ENCODE measurements around the gene NAALADL1. TPM values are rescaled to one million over a fixed set of nuclear protein-coding genes. Genes with fewer than 3 reads are reported as not detected.
A peak's percentile ranks its signal among the peaks of the same experiment; 100 is the strongest.

Gene NAALADL1
- total and polyA plus RNA-seq, 2 of the 4 experiments (the other 2 are of a cell fraction), result 3.8 to 5.8 TPM

GRCh38 chr11:65016705-65017104 lies 41.6 kb downstream of the NAALADL1 start:
- Histone ChIP-seq H3K4me2 (ENCODE audit: low read depth, low read length) (no peak overlapping the region), H3K9ac (ENCODE audit: low read depth, low read length) (no peak overlapping the region), H3K4ac (ENCODE audit: low read depth, low read length) (no peak overlapping the region), H2AK5ac (ENCODE audit: low read depth, low read length) (0 out of 2 replicates have a peak overlapping the region, but pooled peaks have one; percentile 52), H3K27me3 (ENCODE audit: control insufficient read depth, insufficient read depth, low read length) (no peaks in the 10 kb centered on the region), H4K5ac (ENCODE audit: low read depth, low read length) (no peak overlapping the region), H3K4me1 (ENCODE audit: control insufficient read depth, insufficient read depth, low read length) (peaks cover 5% of the 10 kb centered on the region), H2AK9ac (replicated peaks; ENCODE audit: low read depth, low read length, poor library complexity) (no peak overlapping the region), H2BK5ac (ENCODE audit: low read depth, low read length, poor library complexity, severe bottlenecking) (no peak overlapping the region), H3K14ac (replicated peaks; ENCODE audit: low read depth, low read length) (no peak overlapping the region), H2BK120ac (ENCODE audit: low read depth, low read length) (no peak overlapping the region), H2BK15ac (ENCODE audit: low read depth, low read length) (no peak overlapping the region), H3K18ac (ENCODE audit: low read depth, low read length) (no peak overlapping the region), H4K20me1 (ENCODE audit: insufficient read depth, low read length) (no peaks in the 10 kb centered on the region), H2AFZ (replicated peaks; ENCODE audit: low read length, poor library complexity) (no peak overlapping the region), H3K36me3 (ENCODE audit: control insufficient read depth, insufficient read depth, low read length) (peaks cover 11% of the 10 kb centered on the region), H3K9me1 (ENCODE audit: insufficient read depth, low read length) (peaks cover 21% of the 10 kb centered on the region), H3K56ac (ENCODE audit: extremely low read depth, insufficient read depth, low read length) (no peak overlapping the region), H3K23ac (ENCODE audit: low read depth, low read length) (no peak overlapping the region), H3K4me3 (ENCODE audit: insufficient read depth, low read depth, low read length) (no peak overlapping the region), H3K27ac (ENCODE audit: insufficient read depth, low read length) (no peak overlapping the region), H3K79me1 (ENCODE audit: low read depth in 1 of 2, low read length in 2 of 2) (peaks cover 15 to 41% of the 10 kb centered on the region in 2 experiments), H4K91ac (ENCODE audit: insufficient read depth, low read depth, low read length) (no peak overlapping the region), H2BK20ac (ENCODE audit: low read depth, low read length) (no peak overlapping the region), H4K8ac (ENCODE audit: low read depth in 2 of 2, low read length in 2 of 2) (no peak overlapping the region), H3K9me3 (ENCODE audit: control insufficient read depth, insufficient read depth, low read length) (no peaks in the 10 kb centered on the region)
- POLR2A ChIA-PET (ENCODE audit: unreplicated experiment), result no interaction called here
- WGBS, 2 experiments (ENCODE audit: extremely low coverage in 2 of 2, insufficient read length in 1 of 2), result 100% methylated on average over 2 of the region's 4 CpGs; no CpG with 5 or more reads in 1 of the 2 experiments
- intact Hi-C loops (cut with micrococcal nuclease) (no loop called here), in situ Hi-C loops (cut with MboI; ENCODE audit: low sequenced_read_pairs) (no loop called here), dilution Hi-C loops (cut with HindIII; ENCODE audit: low sequenced_read_pairs, unreplicated experiment) (no loop called here)
- TF ChIP-seq MXI1 (IDR thresholded peaks at IDR 0.05; ENCODE audit: borderline replicate concordance, low read depth, low read length) (no peak), RAD21 (IDR thresholded peaks at IDR 0.05; ENCODE audit: low read length) (no peak), ELK1 (IDR thresholded peaks at IDR 0.05; ENCODE audit: borderline replicate concordance, low read depth, low read length) (no peak), NFE2L2 (IDR thresholded peaks at IDR 0.05; ENCODE audit: low read depth, low read length) (no peak), MAZ (IDR thresholded peaks at IDR 0.05; ENCODE audit: borderline replicate concordance, low read depth, low read length) (no peak), FOS (IDR thresholded peaks at IDR 0.05; ENCODE audit: low read depth, low read length) (no peak), SMC3 (IDR thresholded peaks at IDR 0.05; ENCODE audit: low read depth, low read length) (no peak), CEBPB (IDR thresholded peaks at IDR 0.05; ENCODE audit: low read depth, low read length) (no peak), CHD1 (IDR thresholded peaks at IDR 0.05; ENCODE audit: low read depth, low read length) (no peak), RFX5 (IDR thresholded peaks at IDR 0.05; ENCODE audit: low read depth, low read length) (no peak), MAFK (IDR thresholded peaks at IDR 0.05; ENCODE audit: low read depth, low read length) (no peak), POLR2A (IDR thresholded peaks at IDR 0.05; ENCODE audit: low read depth, low read length) (no peak), RCOR1 (IDR thresholded peaks at IDR 0.05; ENCODE audit: insufficient replicate concordance, low read length) (no peak), BHLHE40 (IDR thresholded peaks at IDR 0.05; ENCODE audit: low read depth, low read length) (no peak)
- TF ChIP-seq, protein P1, sequence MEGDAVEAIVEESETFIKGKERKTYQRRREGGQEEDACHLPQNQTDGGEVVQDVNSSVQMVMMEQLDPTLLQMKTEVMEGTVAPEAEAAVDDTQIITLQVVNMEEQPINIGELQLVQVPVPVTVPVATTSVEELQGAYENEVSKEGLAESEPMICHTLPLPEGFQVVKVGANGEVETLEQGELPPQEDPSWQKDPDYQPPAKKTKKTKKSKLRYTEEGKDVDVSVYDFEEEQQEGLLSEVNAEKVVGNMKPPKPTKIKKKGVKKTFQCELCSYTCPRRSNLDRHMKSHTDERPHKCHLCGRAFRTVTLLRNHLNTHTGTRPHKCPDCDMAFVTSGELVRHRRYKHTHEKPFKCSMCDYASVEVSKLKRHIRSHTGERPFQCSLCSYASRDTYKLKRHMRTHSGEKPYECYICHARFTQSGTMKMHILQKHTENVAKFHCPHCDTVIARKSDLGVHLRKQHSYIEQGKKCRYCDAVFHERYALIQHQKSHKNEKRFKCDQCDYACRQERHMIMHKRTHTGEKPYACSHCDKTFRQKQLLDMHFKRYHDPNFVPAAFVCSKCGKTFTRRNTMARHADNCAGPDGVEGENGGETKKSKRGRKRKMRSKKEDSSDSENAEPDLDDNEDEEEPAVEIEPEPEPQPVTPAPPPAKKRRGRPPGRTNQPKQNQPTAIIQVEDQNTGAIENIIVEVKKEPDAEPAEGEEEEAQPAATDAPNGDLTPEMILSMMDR (conservative IDR thresholded peaks at IDR 0.05; ENCODE audit: low read depth, low read length), result no peak
- TF ChIP-seq, protein P2, sequence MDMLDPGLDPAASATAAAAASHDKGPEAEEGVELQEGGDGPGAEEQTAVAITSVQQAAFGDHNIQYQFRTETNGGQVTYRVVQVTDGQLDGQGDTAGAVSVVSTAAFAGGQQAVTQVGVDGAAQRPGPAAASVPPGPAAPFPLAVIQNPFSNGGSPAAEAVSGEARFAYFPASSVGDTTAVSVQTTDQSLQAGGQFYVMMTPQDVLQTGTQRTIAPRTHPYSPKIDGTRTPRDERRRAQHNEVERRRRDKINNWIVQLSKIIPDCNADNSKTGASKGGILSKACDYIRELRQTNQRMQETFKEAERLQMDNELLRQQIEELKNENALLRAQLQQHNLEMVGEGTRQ (IDR thresholded peaks at IDR 0.05; ENCODE audit: low read depth, low read length), result no peak
- no peak for ATAC-seq (ENCODE audit: low read depth)
- CTCF ChIA-PET, result no interaction called here
- no peak for DNase-seq
- no TSS peak for BruUV-seq (replicated peaks)
